ENCODE results near the gene CHRNA4. TPM values are rescaled to one million over a fixed set of nuclear protein-coding genes. Genes with fewer than 3 reads are reported as not detected.

Gene CHRNA4
- total RNA-seq, 1 donor from 2014 or later: 7.8 TPM

GRCh38 chr20:63363013-63363957 is 2.1 kb upstream of the CHRNA4 start:
- no peak for DNase-seq

GRCh38 chr20:63362436-63363009 is 1.4 kb upstream of the CHRNA4 start:
- no peak for DNase-seq

GRCh38 chr20:63361519-63362435 is 628 bp upstream of the CHRNA4 start:
- no peak for DNase-seq

- DNase-seq: no peak
Measured at GRCh38 chr20:63359937-63360849, 956 bp downstream of the CHRNA4 start.

- DNase-seq: no peak
Measured at GRCh38 chr20:63359164-63359934, 1.8 kb downstream of the CHRNA4 start.

- no peak for DNase-seq
Measured at GRCh38 chr20:63357921-63358905, 2.9 kb downstream of the CHRNA4 start.

GRCh38 chr20:63356931-63357879 is 3.9 kb downstream of the CHRNA4 start:
- DNase-seq: no peak

GRCh38 chr20:63356511-63356910 is 4.6 kb downstream of the CHRNA4 start:
- DNase-seq: no peak

GRCh38 chr20:63355781-63356295 is 5.3 kb downstream of the CHRNA4 start:
- DNase-seq: no peak

- no peak for DNase-seq
Measured at GRCh38 chr20:63354636-63355350, 6.4 kb downstream of the CHRNA4 start.

GRCh38 chr20:63352811-63353221 is 8.3 kb downstream of the CHRNA4 start:
- DNase-seq: no peak

GRCh38 chr20:63351811-63352591 is 9.1 kb downstream of the CHRNA4 start:
- DNase-seq: peak; percentile 26

GRCh38 chr20:63351326-63351700 is 9.8 kb downstream of the CHRNA4 start:
- DNase-seq: no peak

GRCh38 chr20:63350597-63351325 is 10.4 kb downstream of the CHRNA4 start:
- DNase-seq: no peak

- no peak for DNase-seq
Measured at GRCh38 chr20:63350196-63350595, 11.0 kb downstream of the CHRNA4 start.

- DNase-seq: no peak
Measured at GRCh38 chr20:63349516-63349895, 11.6 kb downstream of the CHRNA4 start.
